Epithelial cell of prostate (primary cell): ENCODE measurements around the gene PRKD3.
A peak's percentile ranks its signal among the peaks of the same experiment; 100 is the strongest.
"Not testable (repeated sequence)": the region's sequence is repeated elsewhere in the genome, so short reads cannot be mapped to it uniquely, and the experiment has no call there.

Experiments used
- DNase-seq: peaks from one replicate; pipeline ENCODE4 v3.0.0-alpha.2; 2011; ENCODE audit warnings: low read depth, low spot score
- H3K27ac ChIP-seq: fragments of 450-650 bp; 2 replicates; pipeline ENCODE4 v1.5.1; 2017; ENCODE audit warnings: mild to moderate bottlenecking

The PRKD3 gene

GRCh38 chr2:37318401-37318800 is 6.2 kb downstream of the PRKD3 start:
- no peak overlapping the region for H3K27ac ChIP-seq
- no peak for DNase-seq

GRCh38 chr2:37317746-37318145 is 6.9 kb downstream of the PRKD3 start:
- DNase-seq = no peak
- H3K27ac ChIP-seq = no peak overlapping the region

GRCh38 chr2:37316181-37316580 is 8.5 kb downstream of the PRKD3 start:
- H3K27ac ChIP-seq = no peak overlapping the region
- no peak for DNase-seq

- no peak overlapping the region for H3K27ac ChIP-seq
Observed at GRCh38 chr2:37315364-37315763, 9.3 kb downstream of the PRKD3 start.

GRCh38 chr2:37307500-37307899 is 17.1 kb downstream of the PRKD3 start:
- no peak overlapping the region for H3K27ac ChIP-seq
- no peak for DNase-seq

More at GRCh38 chr2:37315364-37315763, 9.3 kb downstream of the PRKD3 start:
- DNase-seq = no peak

GRCh38 chr2:37306024-37306423 is 18.6 kb downstream of the PRKD3 start:
- H3K27ac ChIP-seq = no peak overlapping the region
- no peak for DNase-seq

- no peak for DNase-seq
- no peak overlapping the region for H3K27ac ChIP-seq
Observed at GRCh38 chr2:37302701-37303252, 21.9 kb downstream of the PRKD3 start.

GRCh38 chr2:37301408-37301807 is 23.2 kb downstream of the PRKD3 start:
- no peak for DNase-seq
- peak overlapping the region; percentile 7 for H3K27ac ChIP-seq

GRCh38 chr2:37300578-37300977 is 24.1 kb downstream of the PRKD3 start:
- DNase-seq = no peak
- no peak overlapping the region for H3K27ac ChIP-seq

GRCh38 chr2:37300146-37300545 is 24.5 kb downstream of the PRKD3 start:
- H3K27ac ChIP-seq = no peak overlapping the region
- DNase-seq = no peak

- no peak overlapping the region for H3K27ac ChIP-seq
- DNase-seq = no peak
Observed at GRCh38 chr2:37297632-37298031, 27.0 kb downstream of the PRKD3 start.

GRCh38 chr2:37295469-37296073 is 29.1 kb downstream of the PRKD3 start:
- no peak overlapping the region for H3K27ac ChIP-seq
- DNase-seq = no peak

GRCh38 chr2:37294858-37295257 is 29.8 kb downstream of the PRKD3 start:
- DNase-seq, H3K27ac ChIP-seq: not testable (repeated sequence)

GRCh38 chr2:37291680-37292079 is 33.0 kb downstream of the PRKD3 start:
- H3K27ac ChIP-seq = no peak overlapping the region
- DNase-seq = no peak

- DNase-seq = no peak
- H3K27ac ChIP-seq = no peak overlapping the region
Observed at GRCh38 chr2:37287966-37288365, 36.7 kb downstream of the PRKD3 start.

GRCh38 chr2:37284381-37284780 is 40.3 kb downstream of the PRKD3 start:
- no peak overlapping the region for H3K27ac ChIP-seq
- no peak for DNase-seq

- H3K27ac ChIP-seq = no peak overlapping the region
- DNase-seq = peak; percentile 10
Observed at GRCh38 chr2:37283207-37283606, 41.4 kb downstream of the PRKD3 start.

GRCh38 chr2:37282746-37283145 is 41.9 kb downstream of the PRKD3 start:
- H3K27ac ChIP-seq = no peak overlapping the region
- DNase-seq = no peak

GRCh38 chr2:37281916-37282315 is 42.7 kb downstream of the PRKD3 start:
- H3K27ac ChIP-seq = no peak overlapping the region
- no peak for DNase-seq

GRCh38 chr2:37276291-37276690 is 48.3 kb downstream of the PRKD3 start:
- DNase-seq = no peak
- no peak overlapping the region for H3K27ac ChIP-seq
